OCI-LY3 (cell line): ENCODE results near the gene DRD3.

Experiments
- H2AFZ ChIP-seq: fragments of 200-600, 300-600 bp; shearing (Covaris generic); 2 replicates; pipeline ENCODE4 v1.6.0; 2014; ENCODE audit warnings: antibody characterized with exemption, low read depth, low read length
- H3K27ac ChIP-seq: fragments of 200-600, 300-600 bp; sonication (generic); 2 replicates; pipeline ENCODE4 v1.5.1; 2014; ENCODE audit warnings: mild to moderate bottlenecking, low read length, moderate library complexity, mixed read lengths
- H3K27me3 ChIP-seq: fragments of 200-600, 300-600 bp; sonication (generic); 2 replicates; pipeline ENCODE4 v1.6.1; 2014; ENCODE audit warnings: low read depth, low read length, mixed read lengths
- H3K36me3 ChIP-seq: fragments of 200-600, 300-600 bp; sonication (generic); replicated peaks from 2 replicates; pipeline ENCODE3; 2014; ENCODE audit warnings: low read depth, low read length, mixed read lengths
- H3K4me1 ChIP-seq: fragments of 300-600, 200-600 bp; sonication (generic); 2 replicates; pipeline ENCODE4 v1.6.1; 2014; ENCODE audit warnings: low read length, mixed read lengths
- H3K4me2 ChIP-seq: fragments of 200-600, 300-600 bp; sonication (generic); 2 replicates; pipeline ENCODE4 v1.6.1; 2014; ENCODE audit warnings: low read length, mixed read lengths
- H3K4me3 ChIP-seq: fragments of 300-600, 200-600 bp; sonication (generic); 2 replicates; pipeline ENCODE4 v1.5.1; 2014; ENCODE audit warnings: antibody characterized with exemption, mild to moderate bottlenecking, low read length, moderate library complexity
- H3K79me2 ChIP-seq: fragments of 300-600, 200-600 bp; shearing (Covaris generic); 2 replicates; pipeline ENCODE4 v1.6.1; 2014; ENCODE audit warnings: mild to moderate bottlenecking, low read length, mixed read lengths
- H3K9ac ChIP-seq: fragments of 300-600, 200-600 bp; shearing (Covaris generic); 2 replicates; pipeline ENCODE4 v1.6.0; 2014; ENCODE audit warnings: mild to moderate bottlenecking, low read length, moderate library complexity
- H3K9me3 ChIP-seq: fragments of 200-600, 300-600 bp; shearing (Covaris generic); 2 replicates; pipeline ENCODE4 v1.6.1; 2014; ENCODE audit warnings: low read length, mixed read lengths; ENCODE audit not compliant: insufficient read depth
- H4K20me1 ChIP-seq: fragments of 200-600, 300-600 bp; sonication (generic); 2 replicates; pipeline ENCODE4 v1.6.1; 2016; ENCODE audit warnings: low read length, mixed read lengths; ENCODE audit not compliant: insufficient read depth
- CTCF ChIP-seq: fragments of 200-600, 300-600 bp; sonication (generic); IDR thresholded peaks from 2 replicates; pipeline ENCODE4 v1.5.1; 2014; ENCODE audit warnings: antibody characterized with exemption, low read length, low read depth
- EZH2phosphoT487 ChIP-seq: fragments of 200-600 bp; shearing (Covaris generic); IDR thresholded peaks from 2 replicates; pipeline ENCODE4 v1.6.1; 2018; ENCODE audit warnings: antibody characterized with exemption, mixed run types, low read depth

Gene DRD3

GRCh38 chr3:114111060-114111770, 67.6 kb downstream of the DRD3 start:
- H2AFZ ChIP-seq, result no peak overlapping the region
- no peaks in the 10 kb centered on the region for H4K20me1 ChIP-seq
- H3K9me3 ChIP-seq, result no peaks in the 10 kb centered on the region
- no peaks in the 10 kb centered on the region for H3K27me3 ChIP-seq
- no peaks in the 10 kb centered on the region for H3K79me2 ChIP-seq
- H3K36me3 ChIP-seq, result no peaks in the 10 kb centered on the region
- TF ChIP-seq EZH2phosphoT487, result no peak
- TF ChIP-seq CTCF, result no peak
- H3K4me3 ChIP-seq, result no peak overlapping the region
- H3K27ac ChIP-seq, result no peak overlapping the region
- no peaks in the 10 kb centered on the region for H3K4me1 ChIP-seq
- no peak overlapping the region for H3K9ac ChIP-seq
- no peak overlapping the region for H3K4me2 ChIP-seq

GRCh38 chr3:114110439-114110838, 68.4 kb downstream of the DRD3 start:
- Histone ChIP-seq H3K4me3 (no peak overlapping the region), H3K27me3 (no peaks in the 10 kb centered on the region), H3K9me3 (no peaks in the 10 kb centered on the region), H3K9ac (no peak overlapping the region), H3K4me2 (no peak overlapping the region), H4K20me1 (no peaks in the 10 kb centered on the region), H3K27ac (no peak overlapping the region), H3K4me1 (no peaks in the 10 kb centered on the region), H3K36me3 (no peaks in the 10 kb centered on the region), H3K79me2 (no peaks in the 10 kb centered on the region), H2AFZ (no peak overlapping the region)
- TF ChIP-seq EZH2phosphoT487, result no peak
- TF ChIP-seq CTCF, result no peak

- no peaks in the 10 kb centered on the region for H3K4me1 ChIP-seq
- no peaks in the 10 kb centered on the region for H3K9me3 ChIP-seq
- no peak overlapping the region for H3K27ac ChIP-seq
- no peaks in the 10 kb centered on the region for H3K27me3 ChIP-seq
- no peaks in the 10 kb centered on the region for H3K79me2 ChIP-seq
- H3K4me3 ChIP-seq, result no peak overlapping the region
- no peak overlapping the region for H3K4me2 ChIP-seq
- H4K20me1 ChIP-seq, result no peaks in the 10 kb centered on the region
- TF ChIP-seq CTCF (no peak), EZH2phosphoT487 (no peak)
- no peak overlapping the region for H2AFZ ChIP-seq
- H3K36me3 ChIP-seq, result no peaks in the 10 kb centered on the region
- H3K9ac ChIP-seq, result no peak overlapping the region
Measured at GRCh38 chr3:114108137-114108536, 70.7 kb downstream of the DRD3 start.

GRCh38 chr3:114104414-114104813, 74.4 kb downstream of the DRD3 start:
- no peak overlapping the region for H2AFZ ChIP-seq
- H3K4me1 ChIP-seq, result peaks cover 8% of the 10 kb centered on the region; the same call in 1 of the 2 replicates
- no peak overlapping the region for H3K4me3 ChIP-seq
- TF ChIP-seq CTCF (no peak), EZH2phosphoT487 (no peak)
- H4K20me1 ChIP-seq, result no peaks in the 10 kb centered on the region
- H3K27ac ChIP-seq, result no peak overlapping the region
- H3K9me3 ChIP-seq, result no peaks in the 10 kb centered on the region
- H3K9ac ChIP-seq, result no peak overlapping the region
- no peaks in the 10 kb centered on the region for H3K79me2 ChIP-seq
- no peak overlapping the region for H3K4me2 ChIP-seq
- H3K36me3 ChIP-seq, result no peaks in the 10 kb centered on the region
- H3K27me3 ChIP-seq, result no peaks in the 10 kb centered on the region
